ENCODE measurements around the gene ENTR1. TPM values are rescaled to one million over a fixed set of nuclear protein-coding genes. Genes with fewer than 3 reads are reported as not detected.

ENTR1 gene
- total RNA-seq, 1 experiment from 2014 or later: 72.0 TPM

GRCh38 chr9:136352682-136353081 is 57.7 kb downstream of the ENTR1 start:
- Histone ChIP-seq H3K4me3 (no peak overlapping the region), H3K4me1 (peaks cover 19% of the 10 kb centered on the region), H3K27me3 (no peaks in the 10 kb centered on the region), H3K9me3 (replicated peaks) (no peaks in the 10 kb centered on the region), H3K27ac (no peak overlapping the region), H3K36me3 (no peaks in the 10 kb centered on the region; the same call in 1 of the 2 replicates)
- DNase-seq: no peak

Other genes starting within 250 kb of the ENTR1 start
- gene LHX3, start 205.5 kb downstream of the ENTR1 start, total RNA-seq (2014; rRNA removed; shearing (Covaris generic)): not detected in 2 replicates
- gene QSOX2, start 164.8 kb downstream of the ENTR1 start, total RNA-seq (2014; rRNA removed; shearing (Covaris generic)): 43.8 and 48.0 TPM in 2 replicates
- 0.05 TPM in 1 of 2 replicates, not detected in the other for gene CCDC187, start 106.5 kb downstream of the ENTR1 start, total RNA-seq (2014; rRNA removed; shearing (Covaris generic))
- gene GPSM1, start 83.1 kb downstream of the ENTR1 start, total RNA-seq (2014; rRNA removed; shearing (Covaris generic)): 52.5 and 57.2 TPM in 2 replicates
- 17.0 and 19.4 TPM in 2 replicates for gene DNLZ, start 46.9 kb downstream of the ENTR1 start, total RNA-seq (2014; rRNA removed; shearing (Covaris generic))
- gene CARD9, start 36.9 kb downstream of the ENTR1 start, total RNA-seq (2014; rRNA removed; shearing (Covaris generic)): 8.8 and 11.8 TPM in 2 replicates
- 7.5 and 8.9 TPM in 2 replicates for gene SNAPC4, start 10.4 kb downstream of the ENTR1 start, total RNA-seq (2014; rRNA removed; shearing (Covaris generic))
- gene PMPCA, start within 50 bp of the ENTR1 start, total RNA-seq (2014; rRNA removed; shearing (Covaris generic)): 82.0 and 87.1 TPM in 2 replicates
- gene INPP5E, start 29.2 kb upstream of the ENTR1 start, total RNA-seq (2014; rRNA removed; shearing (Covaris generic)): 14.3 and 18.3 TPM in 2 replicates
- gene SEC16A, start 72.4 kb upstream of the ENTR1 start, total RNA-seq (2014; rRNA removed; shearing (Covaris generic)): 44.5 and 47.7 TPM in 2 replicates
- gene NOTCH1, start 135.4 kb upstream of the ENTR1 start, total RNA-seq (2014; rRNA removed; shearing (Covaris generic)): 25.8 and 28.5 TPM in 2 replicates